Subcutaneous abdominal adipose tissue (tissue), 5 donors: ENCODE data around the gene FFAR3.

ENCODE experiments used
- H3K27ac ChIP-seq: one replicate; pipeline ENCODE4 v1.7.0; 2013; ENCODE audit warnings: low read depth, mild to moderate bottlenecking, inconsistent platforms, low read length, moderate library complexity
- H3K27me3 ChIP-seq, 5 donors: one replicate each; pipeline ENCODE4 v1.7.0; 2013; ENCODE audit warnings: low read length in 5 of 5, inconsistent platforms in 1 of 5; ENCODE audit not compliant: control insufficient read depth in 5 of 5, insufficient read depth in 4 of 5
- H3K36me3 ChIP-seq, 5 donors: one replicate each; pipeline ENCODE4 v1.7.0; 2013; ENCODE audit warnings: low read length in 5 of 5; ENCODE audit not compliant: control insufficient read depth in 5 of 5, insufficient read depth in 5 of 5
- H3K4me1 ChIP-seq, 5 donors: one replicate each; pipeline ENCODE4 v1.7.0; 2013; ENCODE audit warnings: low read length in 5 of 5, mild to moderate bottlenecking in 3 of 5, moderate library complexity in 1 of 5; ENCODE audit not compliant: control insufficient read depth in 5 of 5, insufficient read depth in 5 of 5
- H3K4me3 ChIP-seq, 5 donors: one replicate each; pipeline ENCODE4 v1.7.0; 2013; ENCODE audit warnings: low read length in 5 of 5, low read depth in 1 of 5
- H3K9ac ChIP-seq, 5 donors: one replicate each; pipeline ENCODE4 v1.7.0; 2013; ENCODE audit warnings: low read length in 5 of 5, mild to moderate bottlenecking in 4 of 5, moderate library complexity in 3 of 5
- H3K9me3 ChIP-seq, 5 donors: one replicate each; pipeline ENCODE4 v1.7.0; 2013; ENCODE audit warnings: low read length in 5 of 5; ENCODE audit not compliant: control insufficient read depth in 5 of 5
- donor health status: healthy.
- donor health status: healthy.
- donor health status: healthy.
- donor health status: healthy.
- donor health status: healthy.

Gene FFAR3

DNA sequence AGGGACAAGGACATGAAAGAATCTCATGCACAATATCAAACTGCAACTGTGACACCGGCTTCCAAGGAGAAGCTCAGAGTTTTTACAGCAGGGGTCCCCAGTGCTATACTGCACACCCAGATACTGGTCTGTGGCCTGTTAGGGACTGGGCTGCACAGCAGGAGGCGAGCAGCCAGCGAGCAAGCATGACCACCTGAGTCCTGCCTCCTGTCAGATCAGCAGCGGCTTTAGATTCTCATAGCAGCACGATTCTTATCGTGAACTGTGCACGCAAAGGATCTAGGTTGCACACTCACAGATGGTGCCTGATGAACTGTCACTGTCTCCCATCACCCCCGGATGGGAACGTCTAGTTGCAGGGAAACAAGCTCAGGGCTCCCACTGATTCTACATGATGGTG is 42.4 kb upstream of the FFAR3 start:
- H3K4me3 ChIP-seq = no peak overlapping the region
- H3K4me1 ChIP-seq = peaks cover 5 to 29% (median 7%) of the 10 kb centered on the region in 5 donors
- H3K9me3 ChIP-seq = no peaks in the 10 kb centered on the region
- no peak overlapping the region for H3K9ac ChIP-seq
- no peaks in the 10 kb centered on the region for H3K36me3 ChIP-seq
- peaks cover 0 to 18% (median 4%) of the 10 kb centered on the region in 5 donors for H3K27me3 ChIP-seq
- H3K27ac ChIP-seq = no peak overlapping the region

DNA sequence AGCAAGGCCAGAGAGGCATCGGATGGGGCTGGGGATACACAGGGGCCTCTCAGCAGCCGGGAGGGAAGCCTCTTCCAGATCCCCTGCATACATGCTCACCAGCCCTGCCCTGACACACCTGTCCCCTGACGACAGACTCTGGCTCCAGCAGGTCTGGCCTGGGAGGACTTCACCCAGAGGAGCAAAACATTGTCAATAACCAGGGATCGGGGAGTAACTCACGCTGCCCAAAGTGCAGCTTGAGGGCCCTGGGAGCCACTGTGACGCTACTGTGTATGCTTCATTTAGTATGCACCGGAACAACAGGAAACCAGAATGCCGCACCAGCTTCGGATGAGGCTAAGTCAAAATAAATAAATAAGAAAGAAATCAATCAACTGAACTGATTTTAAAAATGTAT is 41.7 kb upstream of the FFAR3 start:
- Histone ChIP-seq H3K27me3 (peaks cover 0 to 18% (median 4%) of the 10 kb centered on the region in 5 donors), H3K4me1 (peaks cover 5 to 29% (median 7%) of the 10 kb centered on the region in 5 donors), H3K9me3 (no peaks in the 10 kb centered on the region), H3K4me3 (no peak overlapping the region), H3K36me3 (no peaks in the 10 kb centered on the region), H3K9ac (no peak overlapping the region), H3K27ac (no peak overlapping the region)

DNA sequence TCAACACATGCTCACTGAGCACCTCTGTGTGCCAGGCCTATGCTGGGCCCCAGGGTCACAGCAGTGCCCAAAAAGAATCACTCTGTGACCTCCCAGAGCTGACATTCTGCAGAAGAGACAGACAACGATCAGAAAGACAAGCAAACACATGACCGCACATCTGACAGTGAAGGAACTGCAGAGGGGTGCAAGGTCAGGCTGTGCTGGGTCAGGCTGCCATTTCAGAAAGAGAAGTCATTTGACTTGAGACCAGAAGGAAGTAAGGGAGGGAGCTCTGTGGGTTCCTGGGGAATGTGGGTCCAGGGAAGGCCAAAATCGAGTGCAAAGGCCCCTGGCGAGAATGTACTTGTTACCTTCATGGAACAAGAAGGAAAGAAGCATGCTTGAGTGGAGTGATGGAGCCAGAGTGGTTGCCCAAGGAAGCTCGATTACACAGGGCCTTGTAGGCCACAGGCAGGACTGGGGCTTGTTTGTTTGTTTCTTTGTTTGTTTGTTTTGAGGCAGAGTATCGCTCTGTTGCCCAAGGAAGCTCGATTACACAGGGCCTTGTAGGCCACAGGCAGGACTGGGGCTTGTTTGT is 40.7 kb upstream of the FFAR3 start:
- Histone ChIP-seq H3K27me3 (peaks cover 0 to 18% (median 4%) of the 10 kb centered on the region in 5 donors), H3K36me3 (no peaks in the 10 kb centered on the region), H3K27ac (no peak overlapping the region)

DNA sequence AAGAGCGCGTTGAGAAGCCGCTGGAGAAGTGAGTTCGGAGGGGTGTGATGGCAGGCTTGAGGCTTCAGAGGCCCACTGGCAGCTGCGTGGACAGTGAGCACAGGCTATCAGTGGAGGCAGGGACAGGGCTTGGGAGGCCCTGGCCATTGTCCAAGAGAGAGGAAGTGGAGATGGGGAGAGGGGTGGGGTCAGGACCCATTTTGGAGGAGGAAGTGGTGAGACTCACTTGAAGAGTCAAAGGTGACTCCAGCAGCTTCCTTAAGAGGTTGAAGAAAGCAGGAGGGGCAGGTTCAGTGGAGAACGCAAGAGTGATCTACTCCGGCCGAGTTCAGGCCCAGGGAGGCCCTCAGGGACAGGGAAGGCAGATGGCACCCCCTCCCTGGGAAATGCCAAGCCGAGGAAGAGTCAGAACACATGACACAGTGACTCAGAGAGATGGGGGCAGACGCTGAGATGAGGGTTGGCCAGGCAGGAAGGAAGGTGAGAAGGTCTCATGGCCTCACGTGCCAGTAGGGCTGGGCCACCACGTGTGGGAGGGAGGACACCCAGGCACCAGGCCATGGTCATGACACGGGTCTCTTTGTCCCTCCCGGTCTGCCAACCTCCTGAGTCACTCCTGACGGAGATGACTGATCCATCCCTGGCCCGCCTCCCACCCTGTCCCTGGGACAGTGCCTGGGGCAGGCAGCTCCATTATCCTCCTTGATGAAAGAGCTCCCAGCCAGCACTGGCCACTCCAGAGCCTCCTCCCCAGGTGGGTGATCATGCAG is 39.4 kb upstream of the FFAR3 start:
- Histone ChIP-seq H3K27me3 (peaks cover 0 to 14% (median 3%) of the 10 kb centered on the region in 5 donors), H3K27ac (no peak overlapping the region), H3K9ac (no peak overlapping the region), H3K36me3 (no peaks in the 10 kb centered on the region), H3K4me1 (peaks cover 5 to 29% (median 7%) of the 10 kb centered on the region in 5 donors), H3K4me3 (no peak overlapping the region), H3K9me3 (peaks cover 0 to 5% (median 3%) of the 10 kb centered on the region in 5 donors)

More for the DNA sequence above, 40.7 kb upstream of the FFAR3 start:
- H3K9me3 ChIP-seq = peaks cover 0 to 5% (median 3%) of the 10 kb centered on the region in 5 donors
- peaks cover 5 to 29% (median 7%) of the 10 kb centered on the region in 5 donors for H3K4me1 ChIP-seq
- no peak overlapping the region for H3K9ac ChIP-seq
- H3K4me3 ChIP-seq = no peak overlapping the region

DNA sequence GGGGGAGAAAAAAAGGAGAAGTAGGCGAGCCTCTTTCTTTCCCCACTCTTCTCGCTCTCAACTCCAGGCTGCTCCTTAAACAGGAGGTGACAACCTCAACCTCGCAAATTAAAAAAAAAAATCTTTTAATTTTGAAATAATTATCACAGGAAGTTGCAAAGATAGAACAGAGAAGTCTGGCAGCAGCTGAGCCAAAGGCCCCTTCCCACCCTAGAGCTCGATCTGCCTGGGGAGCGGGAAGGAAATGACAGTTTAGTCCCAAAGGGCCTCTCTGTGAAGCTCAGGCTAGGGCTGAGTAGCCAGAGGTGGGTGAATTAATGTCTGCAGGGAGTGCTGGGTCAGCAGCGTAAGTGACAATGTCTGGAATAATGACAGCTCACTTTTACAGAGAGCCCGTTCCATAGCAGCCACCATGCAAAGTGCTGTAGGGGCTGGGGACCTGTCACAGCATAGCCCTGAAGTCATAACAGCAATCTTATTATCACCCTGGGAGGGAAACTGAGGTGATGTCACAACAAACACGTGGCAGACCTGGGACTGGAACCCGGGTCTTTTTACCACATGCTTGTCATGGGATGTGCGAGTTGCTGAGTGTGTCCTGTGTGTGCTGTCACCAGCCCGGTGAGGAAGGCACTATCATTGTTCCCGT is 38.1 kb upstream of the FFAR3 start:
- Histone ChIP-seq H3K4me3 (peak overlapping the region in 1 of 5 donors; percentile 6), H3K36me3 (no peaks in the 10 kb centered on the region), H3K27me3 (peaks cover 0 to 11% (median 3%) of the 10 kb centered on the region in 5 donors)

DNA sequence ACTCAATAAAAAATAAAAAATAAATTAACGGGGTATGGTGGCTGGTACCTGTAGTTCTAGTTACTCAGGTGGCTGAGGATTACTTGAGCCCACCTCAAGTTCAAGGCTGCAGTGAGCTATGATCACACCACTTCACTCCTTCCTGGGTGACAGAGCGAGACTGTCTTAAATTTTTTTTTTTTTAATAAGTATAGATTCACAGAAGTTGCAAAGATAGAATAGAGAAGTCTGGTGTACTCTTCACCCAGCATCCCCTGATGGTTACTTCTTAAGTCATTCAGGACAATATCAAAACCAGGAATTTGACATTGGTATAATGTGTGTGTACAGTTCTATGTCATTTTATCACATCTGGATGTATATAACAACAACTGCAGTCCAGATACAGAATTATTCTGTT is 37.0 kb upstream of the FFAR3 start:
- Histone ChIP-seq H3K9me3 (peaks cover 0 to 5% (median 3%) of the 10 kb centered on the region in 5 donors), H3K9ac (no peak overlapping the region), H3K4me3 (no peak overlapping the region), H3K4me1 (peaks cover 5 to 29% (median 7%) of the 10 kb centered on the region in 5 donors), H3K36me3 (no peaks in the 10 kb centered on the region), H3K27me3 (peaks cover 0 to 11% (median 0%) of the 10 kb centered on the region in 5 donors), H3K27ac (no peak overlapping the region)

More for the DNA sequence above, 38.1 kb upstream of the FFAR3 start:
- H3K9me3 ChIP-seq = peaks cover 0 to 5% (median 3%) of the 10 kb centered on the region in 5 donors
- no peak overlapping the region for H3K27ac ChIP-seq
- H3K4me1 ChIP-seq = peaks cover 5 to 29% (median 7%) of the 10 kb centered on the region in 5 donors
- no peak overlapping the region for H3K9ac ChIP-seq

DNA sequence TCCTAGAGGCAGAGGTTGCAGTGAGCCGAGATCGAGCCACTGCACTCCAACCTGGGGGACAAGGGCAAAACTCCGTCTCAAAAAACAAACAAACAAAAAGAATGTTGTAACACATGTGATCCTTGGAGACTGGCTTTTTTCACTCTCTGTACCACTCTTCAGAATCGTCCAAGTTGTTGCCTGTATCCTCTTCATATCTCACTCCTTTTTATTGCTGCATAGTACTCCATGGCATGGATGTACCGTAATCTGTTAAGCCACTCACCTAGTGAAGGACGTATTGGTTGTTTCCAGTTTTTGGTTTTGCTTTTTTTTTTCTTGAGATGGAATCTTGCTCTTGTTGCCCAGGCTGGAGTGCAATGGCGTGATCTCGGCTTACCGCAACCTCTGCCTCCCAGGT is 36.2 kb upstream of the FFAR3 start:
- Histone ChIP-seq H3K27me3 (peaks cover 0 to 11% (median 1%) of the 10 kb centered on the region in 5 donors), H3K9me3 (peaks cover 0 to 5% (median 3%) of the 10 kb centered on the region in 5 donors), H3K4me1 (peaks cover 5 to 29% (median 7%) of the 10 kb centered on the region in 5 donors), H3K4me3 (no peak overlapping the region), H3K27ac (no peak overlapping the region), H3K36me3 (no peaks in the 10 kb centered on the region), H3K9ac (no peak overlapping the region)

DNA sequence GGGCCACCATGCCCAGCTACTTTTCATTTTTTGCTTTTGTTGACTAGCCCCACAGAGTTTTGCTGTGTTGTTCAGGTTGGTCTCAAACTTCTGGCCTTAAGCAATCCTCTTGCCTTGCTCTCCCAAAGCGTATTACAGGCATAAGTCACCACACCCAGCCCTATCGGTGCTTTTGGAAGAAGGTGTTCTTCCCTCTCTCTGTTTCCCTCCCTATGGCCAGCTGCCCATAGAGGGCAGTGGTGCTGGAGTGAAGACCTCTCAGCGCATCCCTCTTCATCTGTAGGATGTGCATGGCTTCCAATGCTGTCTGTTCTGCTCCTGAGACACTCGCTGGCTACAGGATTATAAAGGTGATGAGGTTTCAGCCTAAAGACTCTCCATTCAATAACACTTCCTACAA is 30.6 kb upstream of the FFAR3 start:
- no peaks in the 10 kb centered on the region for H3K9me3 ChIP-seq
- peaks cover 0 to 4% (median 0%) of the 10 kb centered on the region in 5 donors for H3K4me1 ChIP-seq
- no peak overlapping the region for H3K9ac ChIP-seq
- H3K36me3 ChIP-seq = no peaks in the 10 kb centered on the region
- no peak overlapping the region for H3K4me3 ChIP-seq
- H3K27me3 ChIP-seq = peaks cover 3 to 12% (median 6%) of the 10 kb centered on the region in 5 donors
- no peak overlapping the region for H3K27ac ChIP-seq

DNA sequence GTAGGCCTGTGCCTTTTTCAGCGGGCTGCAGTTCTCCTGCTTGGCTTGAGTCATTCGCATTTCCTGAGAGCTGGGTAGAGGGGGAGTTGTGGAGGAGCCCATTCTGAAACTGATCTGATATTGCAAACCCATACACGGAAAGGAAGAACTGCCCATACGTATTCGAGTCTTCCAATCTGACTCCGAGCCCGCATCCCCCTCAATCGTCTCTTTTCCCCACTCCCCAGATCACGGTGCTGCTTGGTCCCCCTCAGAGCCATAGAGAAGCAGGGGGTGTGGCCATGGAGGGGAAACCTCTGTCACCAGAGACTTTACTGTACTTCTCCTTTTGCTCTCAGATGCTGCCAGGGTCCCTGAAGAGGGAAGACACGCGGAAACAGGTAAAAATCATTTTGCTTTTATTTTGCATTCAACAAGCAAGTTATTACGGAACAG is 29.4 kb upstream of the FFAR3 start, which contains the start of gene CD22:
Gene CD22, plus strand, starts transcription at position 337 of the 435 bp plus-strand sequence. CDS start 2,854 bp downstream, outside the sequence.
- no peaks in the 10 kb centered on the region for H3K9me3 ChIP-seq
- H3K4me1 ChIP-seq = peaks cover 0 to 4% (median 0%) of the 10 kb centered on the region in 5 donors
- H3K27me3 ChIP-seq = peaks cover 3 to 21% (median 14%) of the 10 kb centered on the region in 5 donors
- no peak within 1 kb of the TSS for H3K4me3 ChIP-seq
- H3K9ac ChIP-seq = no peak within 1 kb of the TSS
- no peak within 1 kb of the TSS for H3K27ac ChIP-seq
- H3K36me3 ChIP-seq = no peaks in the 10 kb centered on the region
